HS-5 (cell line): ENCODE measurements around the gene ABLIM1.
"Not testable (repeated sequence)": the region's sequence is repeated elsewhere in the genome, so short reads cannot be mapped to it uniquely, and the experiment has no call there.

ENCODE experiments used
- DNase-seq: peaks from one replicate; pipeline ENCODE4 v3.0.0-alpha.2; 2012; ENCODE audit warnings: low read depth

ABLIM1 gene

DNA sequence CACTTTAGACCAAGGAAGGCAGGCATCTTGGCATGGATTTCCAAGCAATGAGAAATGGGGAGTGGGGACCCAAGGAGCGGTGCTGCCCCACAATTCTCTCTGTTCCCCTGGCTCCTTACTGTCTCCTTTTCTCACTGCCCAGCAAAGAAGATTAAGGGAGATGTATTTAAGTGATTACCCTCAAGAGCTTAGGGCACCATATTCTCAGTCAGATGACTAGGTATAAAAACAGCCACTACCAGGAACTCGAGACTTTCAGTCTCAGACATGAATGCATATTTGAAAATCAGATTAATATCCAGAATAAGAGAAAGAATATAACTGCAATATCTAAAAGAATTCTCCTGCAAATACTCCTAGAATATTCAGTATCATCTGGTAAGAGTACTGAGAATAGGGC is at the start of gene ABLIM1:
Gene ABLIM1, minus strand, starts transcription at position 101 of the 400 bp plus-strand sequence. Its CDS starts 75 bp downstream, at position 26.
- DNase-seq: no peak

DNA sequence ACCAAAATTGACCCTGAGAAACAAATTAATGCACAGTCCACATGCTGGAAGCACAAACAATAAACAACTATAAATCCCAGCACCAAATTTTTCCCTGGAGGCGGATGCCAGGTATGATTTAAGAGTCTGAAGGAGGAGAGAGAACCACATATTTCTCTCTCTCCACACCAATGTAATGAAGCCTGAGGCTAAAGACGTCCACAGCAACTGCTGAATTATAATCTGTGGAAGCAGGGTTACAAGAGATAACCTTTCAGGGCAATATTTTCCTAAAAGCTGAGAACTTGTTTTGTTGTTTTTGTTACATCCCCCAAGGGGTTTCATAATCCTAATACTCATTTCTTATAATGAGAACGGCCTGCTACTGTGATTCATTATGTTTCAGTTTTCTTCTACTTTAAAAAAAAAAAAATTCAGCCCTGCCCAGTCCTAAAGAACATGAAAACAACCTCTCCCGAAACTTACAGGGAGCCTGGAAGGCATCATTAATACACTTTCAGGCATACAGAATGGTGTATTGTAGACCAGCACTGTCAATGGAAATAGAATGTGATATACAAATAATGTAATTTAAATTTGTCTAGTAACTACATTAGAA is 48.5 kb upstream of the ABLIM1 start:
- no peak for DNase-seq

DNA sequence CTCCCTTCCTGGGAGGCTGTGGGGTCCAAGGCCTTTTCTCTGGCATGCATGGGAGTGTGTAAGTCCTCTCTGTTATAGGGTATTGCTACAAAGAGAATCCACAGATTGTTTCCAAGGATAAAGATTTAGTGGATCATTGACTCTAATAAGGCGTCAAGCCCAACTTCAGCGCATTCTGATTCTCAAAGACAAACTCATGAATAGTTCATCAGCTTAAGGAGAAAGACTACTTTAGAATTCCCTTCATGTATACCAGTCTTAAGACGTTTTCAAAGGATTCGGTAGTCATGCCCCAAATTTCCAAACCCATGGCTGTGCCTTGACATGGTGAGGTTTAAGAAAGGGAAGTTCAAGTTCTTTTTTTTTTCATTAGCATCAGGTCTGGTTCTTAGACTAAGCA is 46.6 kb upstream of the ABLIM1 start:
- DNase-seq: no peak

DNA sequence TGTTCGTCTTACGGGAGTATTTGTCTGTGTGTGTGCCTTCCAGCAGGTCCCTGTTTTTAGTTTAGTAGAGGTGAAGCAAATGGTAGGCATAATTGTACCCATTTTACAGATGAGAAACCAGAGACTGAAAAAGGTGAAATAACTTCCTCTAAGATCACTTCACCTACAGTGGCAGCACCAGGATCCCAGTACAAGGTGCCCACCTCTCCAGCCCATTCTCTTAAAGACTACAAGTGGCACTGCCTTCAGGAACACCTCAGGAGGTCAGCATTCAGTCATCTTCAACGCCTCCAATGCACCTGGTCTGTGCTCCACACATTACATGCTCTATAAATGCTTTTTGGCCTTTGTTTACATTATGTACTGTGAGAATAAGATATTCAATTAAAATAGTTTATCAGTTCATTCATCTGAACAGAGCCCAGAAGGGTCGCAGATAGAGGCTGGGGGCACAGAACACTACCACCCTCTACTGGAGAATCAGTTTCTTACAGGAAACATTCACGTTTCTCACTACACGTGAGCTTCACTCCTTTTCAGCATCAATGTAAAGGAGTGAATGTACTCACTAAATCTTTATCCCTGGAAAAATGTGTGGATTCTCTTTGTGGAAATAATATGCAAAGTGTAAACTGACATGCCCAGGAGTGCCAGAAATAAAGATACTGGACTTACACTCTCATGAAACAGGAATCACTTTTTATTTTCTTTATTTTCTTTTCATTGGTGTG is 45.5 kb upstream of the ABLIM1 start:
- DNase-seq: no peak

DNA sequence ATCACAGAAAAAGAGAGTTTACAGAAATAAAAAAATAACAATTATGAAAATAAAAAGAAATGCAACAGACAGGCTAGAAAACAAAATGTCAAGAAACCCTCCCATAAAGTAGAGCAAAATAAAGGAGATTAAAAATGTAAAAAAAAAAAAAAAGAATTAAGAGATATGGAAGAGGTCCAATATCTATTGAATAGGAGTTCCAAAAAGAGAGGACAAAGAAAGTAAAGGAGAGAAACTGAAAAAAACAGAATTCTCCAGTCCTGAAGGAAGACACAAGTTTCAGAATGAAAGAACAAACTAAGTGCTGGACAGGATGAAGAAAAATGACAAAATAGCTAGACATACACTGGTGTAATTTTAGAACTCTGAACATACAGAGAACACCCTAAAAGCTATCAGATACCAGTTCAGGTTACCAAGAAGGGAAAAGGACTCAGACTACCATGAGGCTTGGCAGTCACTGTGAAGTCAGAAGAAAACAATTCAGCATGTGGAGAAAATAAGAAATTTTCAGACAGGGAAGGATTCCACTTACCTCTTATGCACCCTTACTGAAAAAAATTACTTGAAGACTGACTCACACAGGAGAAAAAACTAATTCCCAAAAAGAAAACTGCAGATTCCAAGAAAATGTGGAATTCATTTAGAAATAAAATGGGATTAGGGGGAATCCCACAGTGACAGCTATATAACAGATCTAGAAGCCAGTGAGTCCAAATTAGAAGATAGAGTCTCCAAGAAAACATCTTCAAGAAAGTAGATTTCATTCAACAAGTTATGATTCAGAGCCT is 40.4 kb upstream of the ABLIM1 start:
- no peak for DNase-seq

DNA sequence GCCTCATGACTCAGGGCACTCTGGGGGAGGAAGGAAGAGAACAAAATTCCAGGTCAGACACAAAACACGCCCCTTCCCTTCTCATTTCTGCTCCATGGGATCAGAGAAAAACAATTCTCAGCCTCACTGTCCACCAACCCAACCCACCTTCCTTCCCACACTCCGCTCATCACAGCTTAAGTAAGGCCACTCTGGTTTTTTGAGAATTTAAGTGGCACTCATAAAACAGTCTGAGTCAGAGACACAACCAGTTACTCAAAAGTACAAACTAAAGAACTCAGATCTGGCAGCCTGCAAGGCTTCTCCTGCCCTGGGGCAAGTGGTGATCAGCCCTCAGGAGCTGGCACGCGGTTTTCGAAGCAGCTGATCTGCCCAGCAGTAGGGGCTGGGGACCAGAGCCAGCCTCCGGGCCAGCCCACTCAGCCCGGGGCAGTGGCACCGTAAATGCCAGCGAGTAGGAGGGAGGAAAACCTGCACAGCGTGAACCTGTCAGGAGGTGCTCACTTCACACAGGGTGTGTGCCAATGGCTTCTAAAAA is 39.1 kb upstream of the ABLIM1 start:
- no peak for DNase-seq

DNA sequence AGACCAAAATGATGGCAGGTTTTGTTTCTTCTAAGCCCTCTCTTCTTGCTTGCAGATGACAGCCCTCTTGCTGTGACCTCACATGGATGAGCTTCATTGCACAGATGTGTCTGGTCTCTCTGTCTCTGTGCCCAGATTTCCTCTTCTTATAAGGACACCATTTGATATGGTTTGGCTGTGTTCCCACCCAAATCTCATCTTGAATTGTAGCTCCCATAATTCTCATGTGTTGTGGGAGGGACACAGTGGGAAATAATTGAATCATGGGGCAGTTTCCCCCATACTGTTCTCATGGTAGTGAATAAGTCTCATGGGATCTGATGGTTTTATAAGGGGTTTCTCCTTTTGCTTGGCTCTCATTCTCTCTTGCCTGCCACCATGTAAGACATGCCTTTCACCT is 38.2 kb upstream of the ABLIM1 start:
- DNase-seq: not testable (repeated sequence)

DNA sequence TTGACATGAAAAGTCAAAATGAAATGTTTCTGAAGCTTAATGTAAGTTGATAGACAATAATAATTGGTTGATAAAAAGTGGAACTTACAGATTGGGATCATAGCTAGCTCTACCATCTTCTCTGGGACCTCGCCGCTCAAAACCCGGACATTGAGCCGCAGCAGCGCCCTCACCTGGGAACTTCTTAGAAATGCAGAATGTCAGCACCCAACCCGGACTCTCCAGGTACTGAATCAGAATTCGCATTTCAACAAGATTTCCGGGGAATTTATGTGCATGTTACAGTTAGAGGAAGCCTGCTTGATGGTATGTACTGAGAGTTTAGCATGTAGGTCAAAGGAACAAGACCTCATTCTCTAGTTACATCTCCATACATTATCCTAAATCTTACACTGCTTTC is 36.7 kb upstream of the ABLIM1 start:
- no peak for DNase-seq

DNA sequence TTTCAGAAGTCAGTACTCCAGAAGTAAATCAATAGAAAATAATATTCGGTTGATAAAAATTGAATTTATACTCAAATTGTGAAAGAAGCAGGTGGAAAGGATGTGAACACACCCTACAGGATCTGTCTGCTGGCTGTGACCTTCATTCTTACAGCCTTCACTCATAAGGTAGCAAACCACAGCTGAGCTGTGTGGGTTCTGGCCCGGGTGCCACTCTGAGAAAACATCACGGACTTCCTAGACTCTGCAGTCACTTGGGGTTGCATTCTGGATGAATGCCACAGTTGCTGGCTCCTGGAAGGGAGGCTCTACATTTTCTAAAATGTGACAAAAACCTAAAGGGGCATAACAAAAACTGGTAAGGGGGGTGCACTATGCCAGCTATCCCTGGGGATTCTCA is 36.0 kb upstream of the ABLIM1 start:
- DNase-seq: no peak

DNA sequence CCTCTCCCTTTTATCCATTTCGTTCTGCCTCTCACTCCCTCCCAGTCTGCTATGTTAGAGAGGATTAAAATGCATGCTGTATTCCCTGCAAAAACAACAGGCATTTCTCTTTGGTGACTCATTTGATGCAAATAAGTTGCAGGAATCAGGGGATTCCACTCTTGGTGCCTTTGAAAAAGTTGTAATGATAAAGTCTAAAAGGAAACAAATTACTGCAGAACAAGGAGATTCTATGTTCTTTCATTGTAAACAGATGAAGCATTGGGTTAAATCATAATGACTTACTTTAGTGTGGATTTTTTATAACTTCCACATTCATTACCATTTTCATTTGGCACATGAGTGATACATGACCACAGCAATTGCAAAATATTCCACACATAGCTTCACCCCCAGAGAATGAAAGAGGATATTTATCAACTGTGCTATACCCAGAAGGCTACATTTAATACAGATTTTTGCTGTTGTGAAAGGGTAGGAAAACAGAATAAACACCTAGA is 33.4 kb upstream of the ABLIM1 start:
- DNase-seq: no peak

DNA sequence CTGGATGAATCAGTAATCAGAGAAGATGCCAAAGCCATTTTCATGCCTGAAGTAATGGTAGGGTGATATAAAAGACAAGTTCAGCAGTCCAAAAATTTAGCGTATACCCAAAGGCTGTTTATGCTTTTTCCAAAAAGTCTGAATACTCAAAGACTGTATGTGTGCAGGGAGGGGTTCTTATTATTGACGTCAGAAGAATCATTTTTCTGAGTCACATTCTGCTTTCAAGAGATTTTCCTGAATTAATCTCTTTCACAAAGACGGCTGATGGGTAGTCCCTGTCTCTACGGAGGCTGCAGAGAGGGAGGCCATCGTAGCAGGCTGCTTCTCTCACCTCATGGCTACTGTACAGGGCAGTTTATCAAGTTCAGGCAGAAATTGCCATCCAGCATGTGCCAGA is 30.7 kb upstream of the ABLIM1 start:
- DNase-seq: no peak

DNA sequence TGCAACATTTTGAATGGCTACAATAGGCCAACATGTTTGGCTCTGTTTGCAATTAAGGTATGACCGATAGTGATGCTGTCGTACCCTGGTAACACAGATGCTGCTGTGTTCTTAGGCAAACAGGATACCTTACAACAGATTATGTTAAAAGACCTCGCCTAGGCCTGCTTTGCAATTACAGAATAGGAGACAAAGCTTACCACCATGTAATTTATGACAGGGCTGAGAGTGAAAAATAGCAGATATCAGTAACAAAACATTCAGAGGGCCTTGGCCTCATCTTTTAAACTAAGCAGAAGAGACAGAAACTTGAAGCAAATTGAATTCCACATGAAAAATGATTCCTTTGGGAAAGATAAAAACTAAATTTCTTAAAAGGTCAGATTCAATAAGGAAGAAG is 29.4 kb upstream of the ABLIM1 start:
- no peak for DNase-seq

DNA sequence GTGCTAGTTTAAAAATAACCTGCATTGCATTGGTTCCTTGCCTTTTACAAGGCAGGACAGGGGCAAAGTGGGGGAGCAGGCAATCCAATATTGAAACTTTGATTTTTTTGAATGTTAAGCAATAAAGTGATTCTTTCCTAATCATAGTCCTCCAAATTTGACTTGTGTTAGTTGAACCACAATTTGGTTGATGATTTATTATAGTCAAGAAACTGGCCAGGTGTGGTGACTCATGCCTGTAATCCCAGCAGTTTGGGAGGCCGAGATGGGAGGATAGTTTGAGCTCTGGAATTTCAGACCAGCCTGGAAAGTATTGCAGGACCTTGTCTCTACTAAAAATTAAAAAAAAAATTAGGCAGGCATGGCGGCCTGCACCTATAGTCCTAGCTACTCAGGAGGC is 27.9 kb upstream of the ABLIM1 start:
- no peak for DNase-seq

DNA sequence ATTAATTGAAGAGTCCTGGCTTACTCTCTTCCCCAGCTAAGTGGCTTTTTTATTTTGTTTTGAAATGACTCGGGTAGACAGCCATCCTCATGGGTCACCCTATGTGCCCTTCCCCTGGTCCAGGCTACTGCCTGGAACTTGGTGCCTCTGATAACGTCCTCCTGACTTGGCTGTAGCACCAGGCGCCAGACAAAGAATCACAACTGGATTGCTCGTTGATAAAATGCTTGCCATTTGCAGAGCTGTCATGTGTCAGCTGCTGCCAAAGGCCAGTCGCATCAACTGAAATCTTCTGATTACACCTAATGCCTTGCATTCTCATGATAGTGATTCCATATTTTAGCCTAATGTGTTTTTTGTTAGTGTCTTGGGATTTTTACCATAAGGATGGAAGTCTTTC is 27.4 kb upstream of the ABLIM1 start:
- DNase-seq: no peak

DNA sequence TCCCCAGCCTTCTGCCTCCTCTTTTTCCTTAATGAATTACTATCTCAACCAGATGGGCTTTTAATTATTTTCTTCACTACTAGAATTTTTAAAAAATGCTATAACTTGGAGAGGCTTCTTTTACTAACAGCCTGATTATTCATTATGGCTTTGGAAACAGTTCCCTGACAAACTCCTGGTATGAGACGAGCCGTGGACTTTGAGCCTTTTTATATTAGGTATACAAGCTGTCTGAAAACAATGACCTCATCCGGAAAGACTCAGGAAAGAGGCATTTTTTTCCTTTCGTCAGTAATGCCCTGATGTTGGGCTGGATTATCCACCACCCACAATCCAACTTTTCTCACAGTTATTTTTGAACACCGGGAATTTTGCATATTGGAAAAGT is 26.7 kb upstream of the ABLIM1 start:
- DNase-seq: no peak

DNA sequence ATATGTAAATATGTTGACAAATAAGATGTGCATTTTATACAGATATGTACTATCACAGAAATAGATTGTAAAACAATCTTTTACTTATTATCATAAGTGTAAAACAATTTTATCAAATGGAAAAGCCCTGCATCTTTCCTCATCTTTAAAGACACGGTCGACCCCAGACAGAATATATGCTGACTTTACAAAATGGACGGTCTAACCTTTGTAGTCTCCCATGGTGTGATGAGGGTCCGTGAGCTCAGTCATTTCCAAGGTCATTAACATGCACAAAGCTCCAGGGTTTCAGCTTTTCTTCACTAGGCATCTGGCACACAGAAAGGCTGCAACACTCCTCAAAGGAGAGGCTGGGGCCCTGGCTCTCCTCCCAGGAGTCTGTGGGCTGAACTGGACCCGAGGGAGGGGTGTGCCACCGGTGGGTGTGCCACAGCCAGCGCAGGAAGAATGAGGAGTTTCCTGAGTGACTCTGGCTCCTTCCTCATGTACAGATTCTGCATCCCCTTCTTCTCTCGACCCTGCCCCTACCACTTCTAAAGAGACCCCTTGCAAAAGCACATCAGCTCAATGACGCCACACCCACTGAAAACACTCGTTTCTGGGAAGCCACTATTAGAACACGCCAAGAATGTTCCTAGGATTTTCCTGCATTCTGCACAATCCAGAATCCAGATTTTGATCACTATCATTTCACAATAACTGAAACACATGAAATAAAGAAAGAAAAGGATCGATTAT is 26.2 kb upstream of the ABLIM1 start:
- no peak for DNase-seq

DNA sequence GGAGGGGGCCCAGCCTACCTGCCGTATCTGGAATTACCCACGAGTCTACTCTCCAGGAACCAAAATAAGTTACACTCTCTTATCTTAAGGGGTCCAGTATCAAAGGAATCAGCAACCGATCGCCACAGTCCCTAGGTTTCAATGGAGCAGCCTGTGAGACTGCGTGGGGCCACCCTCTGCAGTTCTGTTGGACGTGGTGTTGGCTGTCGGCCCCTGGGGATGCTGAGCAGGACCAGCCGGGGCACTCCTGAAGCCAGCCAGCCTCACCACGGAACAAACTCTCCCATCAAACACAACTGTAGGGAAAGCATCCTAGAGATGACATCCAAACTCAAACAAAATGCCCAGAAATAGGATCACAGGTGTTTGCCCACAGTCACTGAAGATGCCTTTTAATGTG is 25.5 kb upstream of the ABLIM1 start:
- DNase-seq: no peak

DNA sequence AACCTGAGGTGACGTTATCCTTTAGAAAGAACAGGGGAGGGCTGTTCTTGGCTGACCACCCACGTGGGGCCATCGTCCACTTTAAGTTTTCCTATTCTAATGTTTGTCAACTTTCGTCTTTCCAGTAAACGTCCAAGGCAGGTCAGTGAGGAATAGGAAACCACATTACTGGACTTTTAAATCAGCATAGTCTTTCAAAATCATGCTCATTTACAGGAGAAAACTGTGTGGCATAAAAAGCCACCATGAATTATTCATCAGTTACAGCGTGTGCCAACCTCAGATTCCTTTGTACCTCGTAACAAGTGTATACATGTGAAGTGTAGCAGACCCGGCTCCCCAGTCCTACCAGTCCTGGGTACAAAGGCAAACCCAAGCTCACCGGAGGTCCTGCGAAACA is 25.1 kb upstream of the ABLIM1 start:
- no peak for DNase-seq

DNA sequence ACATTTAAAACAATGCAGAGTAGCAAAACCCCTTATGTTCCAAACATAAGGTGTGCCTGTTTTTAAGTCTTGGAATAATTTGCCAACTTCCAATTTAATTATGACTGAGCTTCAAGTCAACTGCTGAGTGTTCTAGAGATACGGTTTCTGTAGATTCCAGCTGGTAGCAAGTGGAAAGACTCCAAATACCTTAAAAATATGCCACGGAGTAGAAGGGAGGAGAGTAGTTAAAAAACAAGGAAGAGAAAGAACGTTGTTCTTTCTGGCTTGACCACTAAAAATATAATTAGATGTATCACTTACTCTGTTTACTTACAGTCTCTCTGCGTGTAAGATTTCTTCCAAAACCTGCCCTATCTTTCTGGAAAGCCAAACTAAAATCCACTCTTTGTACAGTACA is 24.5 kb upstream of the ABLIM1 start:
- DNase-seq: no peak

DNA sequence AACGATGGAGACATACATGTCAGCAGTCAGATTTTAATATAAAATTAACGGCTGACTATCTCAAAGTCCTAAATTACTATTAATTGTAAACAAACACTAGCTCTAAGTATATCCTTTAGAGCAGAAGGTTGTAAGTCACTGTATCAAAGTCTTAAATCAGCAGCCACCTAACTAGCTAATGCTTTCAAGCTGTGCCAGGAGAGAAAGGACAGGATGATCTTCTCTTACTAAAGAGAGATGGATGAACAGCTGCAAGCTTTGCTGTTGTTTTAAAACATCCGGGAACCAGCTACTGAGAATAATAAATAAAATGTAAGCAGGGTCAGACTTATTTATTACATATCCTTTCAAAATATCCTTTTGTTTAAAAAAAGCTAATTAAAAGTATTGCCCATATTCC is 24.0 kb upstream of the ABLIM1 start:
- DNase-seq: no peak

DNA sequence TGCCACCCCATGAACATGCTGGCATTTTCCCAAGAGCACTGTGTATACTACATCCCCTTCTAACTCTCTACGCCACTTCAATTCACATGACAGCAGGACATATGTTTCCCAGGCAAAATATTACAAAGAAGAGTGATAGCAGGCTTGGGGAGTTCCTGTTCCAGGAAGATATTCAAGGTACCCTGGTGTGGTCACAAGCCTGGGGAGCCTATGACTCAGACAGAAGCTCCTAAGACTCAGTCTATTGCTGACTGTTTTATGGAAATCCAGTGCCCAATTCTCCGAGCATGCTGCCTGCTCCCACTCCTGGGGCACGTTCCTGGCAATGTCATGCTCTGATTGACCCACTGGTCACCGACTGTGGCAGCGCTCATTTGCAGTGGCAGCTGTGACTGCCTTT is 23.5 kb upstream of the ABLIM1 start:
- no peak for DNase-seq

DNA sequence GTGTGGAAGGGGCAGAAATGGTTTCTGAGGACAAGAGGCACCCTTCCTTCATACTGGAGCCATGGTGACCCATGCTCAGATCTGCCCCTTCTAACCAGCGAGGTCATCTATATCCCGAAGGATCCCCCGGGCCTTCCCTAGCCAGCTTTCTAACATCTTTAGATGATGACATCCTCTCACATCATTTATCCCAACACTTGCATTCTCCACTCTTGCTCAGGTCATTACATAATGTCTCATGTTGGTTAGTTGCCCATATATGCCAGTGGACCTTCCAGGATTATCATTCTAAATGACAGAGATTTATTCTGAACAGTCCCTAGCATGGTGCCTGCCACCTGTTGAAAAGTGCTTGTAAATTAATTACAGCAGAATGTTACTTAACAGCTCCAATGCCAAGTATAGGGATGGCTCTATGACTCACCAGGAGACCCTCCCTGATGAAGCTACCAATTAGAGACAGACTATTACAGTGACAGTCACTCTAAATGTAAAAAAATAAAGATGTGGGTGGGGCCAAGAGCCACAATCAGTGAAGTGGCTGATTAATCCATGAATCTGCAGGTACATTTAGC is 22.6 kb upstream of the ABLIM1 start:
- no peak for DNase-seq
